Left cardiac atrium (tissue), 4 donors: ENCODE results near the gene POLR1C. TPM values are rescaled to one million over a fixed set of nuclear protein-coding genes. Genes with fewer than 3 reads are reported as not detected.
"Not testable (repeated sequence)": the region's sequence is repeated elsewhere in the genome, so short reads cannot be mapped to it uniquely, and the experiment has no call there.

Experiments used
- ATAC-seq, 2 donors: fragments of 200-7000 bp; cut with Tn5 transposase; one replicate each; pipeline ENCODE4 v1.9.1; 2020; ENCODE audit warnings: mild to moderate bottlenecking in 2 of 2, moderate library complexity in 2 of 2
- DNase-seq: peaks from one replicate; pipeline ENCODE4 v3.0.0-alpha.2; 2020
- intact Hi-C, 2 donors: fragments of 100-400 bp; cut with DNase I; formaldehyde crosslinking; loops; one replicate each; pipeline versions ENCODE4 v1.14.1 to v1.15.1; 2022 to 2023
- total RNA-seq, 2 donors: library from RNA; stranded (reverse); fragmentation: NEBNext Ultra II Directional; extraction: Animal tissue kit (Norgen Biotek cat#: 25700); gene quantifications; one replicate each; pipeline ENCODE4 v1.2.1, GENCODE V29; 2021
- donor health status: DM: no; HTN: yes; CAD: no.
- donor health status: DM: no; HTN: yes; CAD: no; lungs with severe emphysema.
- donor health status: DM: yes; HTN: yes; CAD: no.
- donor health status: Dilated cardiomyopathy.

POLR1C gene
- total RNA-seq, 2 donors from 2014 or later, result 17.8 to 28.3 TPM

DNA sequence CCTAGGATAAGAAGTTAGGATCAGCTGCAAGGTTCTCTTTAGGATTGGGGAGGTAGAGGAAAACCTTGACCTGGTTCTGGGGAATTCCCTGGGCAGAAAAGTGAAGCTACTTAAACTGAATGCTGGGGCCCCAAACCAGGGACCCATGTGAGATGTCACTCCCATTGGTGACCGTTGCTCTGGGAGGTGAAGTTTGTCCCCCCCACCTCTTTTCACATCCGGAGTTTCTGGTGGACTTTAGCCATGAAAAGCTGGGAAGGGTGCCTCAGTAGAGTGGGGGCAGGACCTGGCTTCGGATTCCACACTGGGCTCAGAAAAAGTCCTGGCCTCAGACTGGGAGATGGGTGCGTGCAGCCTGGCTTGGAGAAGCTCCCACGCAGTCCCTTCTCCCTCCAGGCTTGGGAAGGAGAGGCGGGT lies 26.4 kb upstream of the POLR1C start:
- ATAC-seq (no peak), DNase-seq (no peak)
- intact Hi-C loops, result loop anchor here in 1 of 2 donors (10.0 kb wide), 1 partner anchor 226 kb away; no protein-coding TSS in a partner anchor

DNA sequence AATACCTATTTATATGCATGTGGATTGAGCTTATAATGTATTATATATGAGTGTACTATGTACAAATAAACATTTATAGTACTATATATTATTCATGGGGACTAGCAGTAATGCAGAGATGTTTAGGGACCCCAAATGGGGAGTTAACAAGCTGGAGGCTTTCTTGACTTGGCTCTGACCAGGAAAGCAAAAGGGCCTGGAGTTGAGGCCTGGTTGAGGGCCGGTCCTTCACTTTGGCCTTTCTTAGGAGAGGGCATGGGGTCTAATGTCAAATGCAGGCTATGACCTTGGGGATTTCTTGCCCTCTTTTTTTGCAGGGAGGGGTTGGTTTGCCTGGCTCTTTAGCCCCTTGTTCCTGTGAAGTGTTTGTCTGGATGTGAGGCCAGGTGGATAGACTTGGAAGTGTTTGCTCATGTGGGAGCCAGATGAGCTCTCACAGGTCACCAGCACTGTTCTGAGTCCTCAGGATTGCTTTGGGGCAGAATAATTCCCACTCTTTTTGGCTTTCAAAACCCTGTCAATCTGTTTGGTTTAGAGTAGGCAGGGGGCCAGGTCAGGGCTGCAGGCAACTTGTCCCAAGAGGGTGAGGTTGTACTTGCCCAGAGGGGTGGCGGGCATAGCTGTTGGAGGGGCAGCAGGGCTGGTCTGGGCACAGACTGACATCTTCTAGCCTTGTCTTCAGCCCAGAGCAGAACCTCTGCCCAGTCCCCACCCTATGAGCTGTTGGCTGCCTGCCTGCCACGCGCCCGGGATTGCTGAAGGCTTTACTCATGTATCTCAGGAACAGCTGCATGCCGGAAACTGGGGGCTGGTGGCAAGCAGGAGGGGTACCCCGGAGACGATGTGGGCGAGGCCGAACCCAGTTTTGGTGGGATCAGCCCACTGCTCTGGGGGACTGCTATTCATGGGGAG lies 24.9 kb upstream of the POLR1C start:
- DNase-seq (peak; percentile 87), ATAC-seq (peak; percentile 81 to 88)
- intact Hi-C loops, result loop anchor here in 1 of 2 donors (10.0 kb wide), 1 partner anchor 227 kb away; no protein-coding TSS in a partner anchor

DNA sequence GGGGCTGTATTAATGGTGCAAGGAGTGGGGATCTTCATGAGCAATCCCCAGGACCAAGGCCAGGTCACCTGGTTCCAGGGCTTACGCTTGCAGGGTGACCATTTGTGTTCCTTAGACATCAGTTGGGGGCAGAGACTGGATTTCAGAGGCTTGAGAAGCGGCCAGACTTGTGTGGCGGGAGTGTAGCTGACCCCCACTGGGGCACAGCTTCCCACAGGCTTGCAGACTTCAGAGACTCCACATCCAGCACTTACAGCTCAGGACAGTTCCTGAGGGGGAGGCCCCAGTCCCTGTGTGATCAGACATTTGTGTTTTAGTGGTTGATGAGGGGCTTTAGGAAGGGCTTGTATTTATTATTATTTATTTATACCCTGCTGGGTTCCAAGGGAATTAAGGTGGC lies 24.2 kb upstream of the POLR1C start:
- DNase-seq, result no peak
- peak in 1 of 2 donors; percentile 23 for ATAC-seq
- intact Hi-C loops, result loop anchor here in 1 of 2 donors (10.0 kb wide), 1 partner anchor 228 kb away; no protein-coding TSS in a partner anchor

DNA sequence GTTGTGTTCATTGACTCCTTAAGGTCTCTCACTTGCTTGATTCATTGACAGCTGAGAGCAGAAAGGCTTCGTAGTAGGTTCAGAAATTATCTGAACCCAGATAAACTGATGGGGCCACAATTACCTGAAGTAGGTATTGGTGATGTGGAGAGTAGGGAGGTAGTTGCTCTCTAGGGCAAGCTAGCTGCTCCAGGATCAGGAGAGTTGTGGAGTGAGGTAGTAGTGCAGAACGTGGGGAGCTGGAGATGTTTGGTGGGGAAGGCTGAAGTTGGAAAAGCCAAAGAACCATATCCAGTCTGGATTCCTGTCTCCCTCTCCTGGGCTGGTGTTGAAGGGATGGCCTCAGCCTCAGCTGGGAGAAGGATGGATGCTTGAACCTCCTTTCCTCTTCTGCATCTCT lies 23.7 kb upstream of the POLR1C start:
- intact Hi-C loops, result loop anchor here in 1 of 2 donors (10.0 kb wide), 1 partner anchor 228 kb away; no protein-coding TSS in a partner anchor
- no peak for ATAC-seq

DNA sequence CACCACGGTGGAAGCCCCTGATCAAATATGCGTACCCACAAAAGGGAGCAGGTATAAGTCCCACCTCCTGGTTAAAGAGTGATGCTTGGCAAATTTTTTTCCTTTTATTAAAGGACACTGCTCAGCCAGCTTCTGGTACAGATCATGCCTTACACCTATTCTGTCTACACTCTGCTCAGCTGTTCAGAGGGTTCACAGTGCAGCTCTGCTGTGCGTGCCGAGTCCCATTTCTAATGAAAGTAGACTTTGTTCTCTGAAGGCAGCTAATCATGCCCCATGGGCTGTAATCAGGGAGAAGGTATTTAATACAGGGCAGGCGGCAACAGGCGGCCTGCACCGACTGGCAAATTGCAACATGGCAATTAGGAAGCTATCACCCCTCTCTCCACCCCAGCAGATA lies 23.1 kb upstream of the POLR1C start:
- DNase-seq (no peak), ATAC-seq (no peak)
- intact Hi-C loops, result loop anchor here in 1 of 2 donors (10.0 kb wide), 1 partner anchor 229 kb away; no protein-coding TSS in a partner anchor

More for the DNA sequence above, 23.7 kb upstream of the POLR1C start:
- DNase-seq, result no peak

DNA sequence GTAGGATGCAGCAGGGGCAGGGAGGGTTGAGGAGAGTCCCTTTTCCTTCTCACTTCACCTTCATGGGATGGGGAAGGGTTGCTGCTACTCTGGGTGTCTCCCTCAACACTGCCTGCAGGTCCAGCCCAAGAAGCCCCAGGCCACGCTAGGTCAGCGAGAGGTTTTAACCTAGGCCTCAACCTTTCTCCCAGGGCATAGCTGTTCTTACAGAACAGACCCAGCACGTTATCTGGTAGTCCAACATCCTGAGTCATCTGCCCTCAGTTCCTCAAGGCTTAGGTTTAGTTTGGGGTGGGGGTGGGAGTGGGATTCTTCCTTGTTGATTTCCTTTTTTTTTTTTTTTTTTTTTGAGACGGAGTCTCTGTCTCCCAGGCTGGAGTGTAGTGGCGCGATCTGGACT lies 22.6 kb upstream of the POLR1C start:
- ATAC-seq, result no peak
- intact Hi-C loops, result loop anchor here in 1 of 2 donors (10.0 kb wide), 1 partner anchor 230 kb away; no protein-coding TSS in a partner anchor
- no peak for DNase-seq

DNA sequence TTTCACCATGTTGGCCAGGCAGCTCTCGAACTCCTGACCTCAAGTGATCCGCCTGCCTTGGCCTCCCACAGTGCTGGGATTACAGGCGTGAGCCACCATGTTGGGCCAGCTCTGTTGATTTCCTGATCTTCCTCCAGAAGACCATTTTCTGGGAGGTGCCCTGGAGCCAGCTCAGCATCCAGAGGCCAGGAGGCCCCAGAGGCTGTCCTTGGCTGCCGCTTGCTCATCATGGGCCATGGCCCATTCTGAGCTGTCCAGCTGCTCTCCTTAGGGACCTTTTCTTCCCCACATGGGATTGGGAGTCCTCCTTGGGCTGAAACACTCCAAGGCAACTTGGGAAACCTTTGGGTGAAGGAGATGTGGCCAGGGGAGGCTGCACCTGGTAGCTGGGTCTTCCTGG lies 22.1 kb upstream of the POLR1C start:
- ATAC-seq (no peak), DNase-seq (no peak)
- intact Hi-C loops, result loop anchor here in 1 of 2 donors (10.0 kb wide), 1 partner anchor 230 kb away; no protein-coding TSS in a partner anchor

DNA sequence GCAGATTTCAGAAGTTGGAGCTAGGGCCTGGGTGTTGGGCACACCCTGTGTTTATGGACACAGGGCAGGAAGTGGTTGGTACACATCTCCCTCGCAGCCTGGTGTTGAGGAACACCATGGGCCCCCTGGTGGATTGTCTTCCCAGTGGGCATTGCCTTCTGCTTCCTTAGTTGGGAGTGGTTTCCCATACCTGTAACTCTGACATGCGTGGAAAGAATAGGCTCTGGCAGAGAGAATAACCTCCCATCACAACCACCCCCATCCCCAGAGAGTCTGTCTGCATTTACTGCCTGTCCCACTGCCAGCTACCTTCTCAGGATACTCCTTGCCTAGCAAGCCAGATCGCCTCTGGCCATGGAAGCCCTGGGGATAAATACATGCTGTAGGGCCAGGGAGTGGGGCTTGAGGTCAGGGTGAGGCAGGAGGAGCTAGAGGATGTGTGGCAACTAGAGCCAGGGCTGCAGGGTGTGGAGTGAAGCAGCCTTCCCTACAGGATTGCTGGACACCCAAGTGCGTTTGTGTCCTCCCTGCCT lies 21.4 kb upstream of the POLR1C start:
- ATAC-seq, result no peak
- intact Hi-C loops, result loop anchor here in 1 of 2 donors (10.0 kb wide), 1 partner anchor 231 kb away; no protein-coding TSS in a partner anchor
- no peak for DNase-seq

DNA sequence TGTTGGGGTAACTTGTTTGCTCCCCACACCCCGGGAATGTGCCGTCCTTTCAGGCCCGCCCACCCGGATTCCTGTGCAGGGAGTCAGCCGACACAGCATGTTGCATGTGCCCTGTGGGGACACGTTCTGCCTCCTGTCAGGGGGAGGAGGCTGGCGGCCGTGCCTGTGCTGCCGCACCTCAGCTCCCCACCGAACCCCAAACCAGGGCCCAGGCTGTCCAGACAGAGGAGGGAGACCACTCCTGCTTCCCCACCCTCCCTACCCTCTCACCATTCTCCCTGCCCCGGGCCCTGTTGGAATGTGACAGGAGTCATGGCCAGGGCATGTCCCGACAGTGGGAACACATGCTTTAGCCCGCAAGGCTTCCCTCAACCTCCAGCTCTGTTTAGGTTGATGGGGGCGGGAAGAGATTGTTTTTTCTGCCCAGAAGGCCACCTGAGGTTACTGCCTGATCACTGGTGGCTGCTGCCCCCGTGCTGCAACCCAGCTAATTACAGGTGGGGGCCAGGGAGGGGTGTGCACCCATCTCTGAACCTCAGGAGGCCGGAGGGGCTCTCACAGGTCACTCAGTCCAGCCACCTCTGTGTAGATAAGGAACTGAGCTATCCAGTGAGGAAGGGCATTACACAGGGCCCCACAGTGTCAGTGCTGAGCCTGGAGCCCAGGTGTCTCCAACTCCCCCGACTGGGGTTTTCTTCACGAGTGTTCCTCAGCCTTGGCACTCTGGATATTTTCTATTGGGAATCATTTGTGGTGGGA lies 20.3 kb upstream of the POLR1C start:
- ATAC-seq (peak in 1 of 2 donors; percentile 19), DNase-seq (no peak)
- intact Hi-C loops, result loop anchor here in 1 of 2 donors (10.0 kb wide), 1 partner anchor 232 kb away; no protein-coding TSS in a partner anchor

DNA sequence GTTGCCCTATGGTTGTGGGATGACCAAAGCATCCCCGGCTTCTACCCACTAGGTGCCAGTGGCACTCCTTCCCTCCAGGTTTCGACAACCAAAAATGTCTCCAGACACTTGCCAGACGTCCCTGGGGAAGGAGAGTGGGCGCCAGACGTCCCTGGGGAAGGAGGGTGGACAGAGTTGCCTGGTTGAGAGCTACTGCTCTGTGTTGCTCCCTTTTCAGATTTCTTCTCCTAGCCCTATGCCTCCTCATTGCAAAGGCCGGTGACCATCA lies 19.8 kb upstream of the POLR1C start:
- no peak for DNase-seq
- intact Hi-C loops, result loop anchor here in 1 of 2 donors (10.0 kb wide), 1 partner anchor 232 kb away; no protein-coding TSS in a partner anchor
- ATAC-seq, result no peak

DNA sequence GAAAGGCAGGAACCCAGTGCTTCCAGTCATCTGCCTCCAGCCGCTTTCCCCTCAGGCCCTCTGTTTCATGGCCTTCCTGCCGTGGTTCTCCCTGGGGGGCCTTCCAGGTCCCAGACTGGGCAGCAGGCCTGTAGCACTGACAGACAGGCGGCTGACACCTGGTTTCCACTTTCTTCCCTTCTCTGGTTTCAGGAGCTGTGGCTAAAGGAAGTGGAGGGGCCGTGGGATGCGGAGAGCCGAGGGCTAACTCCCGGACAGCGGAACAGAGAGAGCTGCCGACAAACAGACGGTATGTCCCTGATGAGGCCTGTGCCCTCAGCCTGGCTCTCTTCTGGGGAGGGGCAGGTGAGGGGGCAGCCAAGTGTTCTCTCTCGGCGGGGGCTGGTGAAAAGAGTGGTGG lies 19.2 kb upstream of the POLR1C start:
- no peak for ATAC-seq
- intact Hi-C loops, result loop anchor here in 1 of 2 donors (10.0 kb wide), 1 partner anchor 233 kb away; no protein-coding TSS in a partner anchor
- no peak for DNase-seq

DNA sequence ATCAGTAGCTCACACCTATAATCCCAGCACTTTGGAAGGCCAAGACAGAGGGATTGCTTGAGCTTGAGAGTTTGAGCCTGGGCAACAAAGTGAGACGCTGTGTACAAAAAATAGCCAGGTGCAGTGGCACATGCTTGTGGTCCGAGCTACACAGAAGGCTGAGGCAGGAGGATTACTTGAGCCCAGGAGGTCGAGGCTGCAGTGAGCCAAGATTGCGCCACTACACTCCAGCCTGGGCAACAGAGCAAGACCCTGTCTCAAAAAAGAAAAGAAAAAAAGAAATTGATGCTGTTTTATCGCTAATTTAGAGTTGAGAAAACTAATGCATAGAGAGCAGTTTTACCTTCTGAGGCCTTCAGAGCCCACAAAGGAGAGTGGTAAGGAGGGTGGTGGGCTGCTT lies 18.6 kb upstream of the POLR1C start:
- not testable (repeated sequence) for DNase-seq, ATAC-seq
- intact Hi-C loops, result loop anchor here in 1 of 2 donors (10.0 kb wide), 1 partner anchor 233 kb away; no protein-coding TSS in a partner anchor

DNA sequence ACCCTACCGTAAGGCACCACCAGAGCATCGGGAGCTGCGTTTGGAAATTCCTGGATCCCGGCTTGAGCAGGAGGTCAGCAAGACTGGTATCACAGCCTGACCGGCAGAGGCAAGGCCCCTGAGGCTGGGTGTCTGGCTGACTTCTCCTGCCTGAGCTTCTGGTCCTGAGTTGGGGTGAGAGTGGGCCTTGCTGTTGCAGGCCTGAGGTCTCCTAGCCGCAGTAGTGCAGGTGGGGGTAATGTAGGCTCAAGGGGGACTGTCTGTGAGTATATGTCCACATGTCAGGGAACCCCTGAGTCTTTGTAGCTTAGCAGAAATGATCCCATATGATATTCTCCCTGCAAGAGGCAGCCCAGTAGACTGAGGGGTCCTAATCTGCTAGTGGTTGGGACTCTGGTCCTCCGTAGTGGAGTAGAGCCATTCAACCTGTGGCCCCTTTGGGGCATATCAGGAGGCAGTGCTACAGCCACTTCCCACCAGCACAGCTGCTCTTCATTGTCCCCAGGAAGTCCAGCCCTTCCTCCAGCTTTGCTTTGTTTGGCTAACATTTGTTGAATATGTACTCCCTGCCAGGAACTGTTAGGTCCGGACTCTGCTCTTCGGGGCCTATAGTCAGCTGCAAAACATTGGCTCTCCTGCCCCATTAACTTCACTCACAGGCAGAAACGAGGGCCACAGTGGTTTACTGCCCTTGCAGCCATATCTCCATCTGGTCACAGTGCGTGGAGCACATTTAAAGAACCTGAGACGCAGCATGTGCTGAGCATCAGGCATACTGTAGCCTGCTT lies 17.7 kb upstream of the POLR1C start:
- DNase-seq (peak; percentile 44), ATAC-seq (peak; percentile 31 to 67)
- intact Hi-C loops, result loop anchor here in 1 of 2 donors (10.0 kb wide), 1 partner anchor 234 kb away; no protein-coding TSS in a partner anchor

DNA sequence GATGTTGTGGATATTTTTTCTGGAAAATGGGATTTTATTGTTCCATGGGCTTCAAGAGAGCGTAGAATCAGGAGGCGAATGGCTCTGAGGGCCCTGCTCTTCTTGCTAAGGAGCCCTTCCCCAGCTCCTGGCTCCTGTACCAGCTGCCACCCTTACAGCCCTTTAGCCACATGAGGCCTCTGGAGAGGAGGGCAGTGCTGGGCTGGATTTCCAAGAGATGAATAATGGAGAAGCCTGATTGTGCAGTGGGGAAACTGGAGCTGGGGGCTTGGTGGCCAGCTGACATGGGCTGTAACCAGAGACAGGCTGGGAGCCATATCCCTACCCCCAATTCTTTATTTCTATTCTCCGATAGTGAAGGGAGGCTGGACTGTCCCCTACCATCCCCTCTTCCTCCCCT lies 16.0 kb upstream of the POLR1C start:
- ATAC-seq (no peak), DNase-seq (no peak)
- intact Hi-C loops, result no loop called here

DNA sequence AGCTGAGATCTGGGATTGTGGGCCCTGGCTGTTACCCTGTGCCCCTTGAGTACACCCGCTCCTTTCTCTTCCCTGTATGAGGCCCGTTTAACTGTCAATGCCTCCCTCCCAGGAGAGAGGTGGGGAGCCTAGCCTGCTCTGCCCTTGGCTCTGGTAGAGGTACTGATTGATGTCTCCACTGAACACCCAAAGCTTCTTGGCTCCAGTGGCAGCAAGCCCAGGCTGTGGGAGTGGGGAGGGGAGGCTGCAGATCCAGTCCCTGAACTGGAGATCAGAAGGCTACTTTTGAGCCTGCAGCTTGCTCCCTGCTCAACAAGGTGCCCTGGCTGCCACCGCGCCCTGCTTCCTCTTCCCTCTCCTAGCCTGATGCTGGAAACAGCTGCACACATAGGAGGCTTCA lies 14.2 kb upstream of the POLR1C start:
- DNase-seq (no peak), ATAC-seq (no peak)
- intact Hi-C loops, result no loop called here

DNA sequence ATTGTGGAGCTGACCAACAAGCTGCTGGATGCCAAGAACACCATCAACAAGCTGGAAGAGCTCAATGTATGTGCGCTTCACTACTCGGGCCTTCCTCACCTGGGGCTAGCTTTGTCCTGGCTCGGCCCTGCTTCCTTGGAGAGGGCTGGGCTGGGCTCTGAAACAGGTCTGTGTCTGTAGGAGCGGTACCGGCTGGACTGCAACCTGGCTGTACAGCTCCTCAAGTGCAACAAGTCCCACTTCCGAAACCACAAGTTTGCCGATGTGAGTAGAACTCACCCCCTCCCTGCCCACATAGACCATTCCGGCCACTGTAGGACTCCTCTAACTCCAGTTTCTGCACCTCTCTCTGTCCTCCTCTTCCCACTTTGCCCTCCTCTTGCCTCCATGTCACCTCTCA lies 13.4 kb upstream of the POLR1C start:
- intact Hi-C loops, result no loop called here
- ATAC-seq (no peak), DNase-seq (no peak)

DNA sequence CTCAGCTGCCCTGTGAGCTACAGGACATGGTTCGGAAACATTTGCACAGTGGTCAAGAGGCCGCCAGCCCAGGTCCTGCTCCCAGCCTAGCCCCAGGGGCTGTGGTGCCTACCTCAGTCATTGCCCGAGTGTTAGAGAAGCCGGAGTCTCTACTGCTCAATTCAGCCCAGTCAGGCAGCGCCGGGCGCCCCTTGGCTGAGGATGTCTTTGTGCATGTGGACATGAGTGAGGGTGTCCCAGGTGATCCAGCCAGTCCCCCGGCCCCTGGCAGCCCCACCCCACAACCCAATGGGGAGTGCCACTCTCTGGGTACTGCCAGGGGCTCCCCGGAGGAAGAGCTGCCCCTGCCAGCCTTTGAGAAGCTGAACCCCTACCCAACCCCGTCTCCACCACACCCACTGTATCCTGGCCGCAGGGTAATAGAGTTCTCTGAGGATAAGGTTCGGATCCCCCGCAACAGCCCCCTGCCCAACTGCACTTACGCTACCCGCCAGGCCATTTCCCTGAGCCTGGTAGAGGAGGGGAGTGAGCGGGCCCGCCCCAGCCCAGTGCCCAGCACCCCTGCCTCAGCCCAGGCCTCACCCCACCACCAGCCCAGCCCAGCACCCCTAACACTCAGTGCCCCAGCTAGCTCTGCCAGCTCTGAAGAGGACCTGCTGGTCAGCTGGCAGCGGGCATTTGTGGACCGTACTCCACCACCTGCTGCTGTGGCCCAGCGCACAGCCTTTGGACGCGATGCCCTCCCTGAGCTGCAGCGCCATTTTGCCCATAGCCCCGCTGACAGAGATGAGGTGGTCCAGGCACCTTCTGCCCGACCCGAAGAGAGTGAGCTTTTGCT lies 11.9 kb upstream of the POLR1C start:
- DNase-seq, result no peak
- intact Hi-C loops, result loop anchor here (5.0 kb wide), 2 partner anchors 53 to 118 kb away; no protein-coding TSS in a partner anchor
- no peak for ATAC-seq
